Vagina (tissue), 2 donors: ENCODE data around the gene PTCH2.
A peak's percentile ranks its signal among the peaks of the same experiment; 100 is the strongest.

Experiments
- POLR2A ChIP-seq, 2 donors: fragments of 450-650 bp; IDR thresholded peaks; one replicate each; pipeline ENCODE4 v1.6.1; 2017; ENCODE audit warnings: antibody characterized with exemption in 2 of 2, mild to moderate bottlenecking in 2 of 2, moderate library complexity in 2 of 2
- POLR2AphosphoS5 ChIP-seq, 2 donors: sonication (generic); formaldehyde crosslinking; IDR thresholded peaks; one replicate each; pipeline ENCODE4 v1.9.0; 2017; ENCODE audit warnings: antibody characterized with exemption in 2 of 2, mild to moderate bottlenecking in 2 of 2, low read depth in 1 of 2; ENCODE audit not compliant: insufficient read depth in 1 of 2
- TF ChIP-seq, protein P1 (sequence below), 3 experiments: fragments of 450-650 bp in 2 of 3; fragments of 200-600 bp in 1 of 3; sonication (generic) in 1 of 3; IDR thresholded peaks; one replicate each; pipeline ENCODE4 v1.5.1; 2017 to 2019; ENCODE audit warnings: antibody characterized with exemption in 3 of 3, mild to moderate bottlenecking in 2 of 3, moderate library complexity in 2 of 3

DNA sequence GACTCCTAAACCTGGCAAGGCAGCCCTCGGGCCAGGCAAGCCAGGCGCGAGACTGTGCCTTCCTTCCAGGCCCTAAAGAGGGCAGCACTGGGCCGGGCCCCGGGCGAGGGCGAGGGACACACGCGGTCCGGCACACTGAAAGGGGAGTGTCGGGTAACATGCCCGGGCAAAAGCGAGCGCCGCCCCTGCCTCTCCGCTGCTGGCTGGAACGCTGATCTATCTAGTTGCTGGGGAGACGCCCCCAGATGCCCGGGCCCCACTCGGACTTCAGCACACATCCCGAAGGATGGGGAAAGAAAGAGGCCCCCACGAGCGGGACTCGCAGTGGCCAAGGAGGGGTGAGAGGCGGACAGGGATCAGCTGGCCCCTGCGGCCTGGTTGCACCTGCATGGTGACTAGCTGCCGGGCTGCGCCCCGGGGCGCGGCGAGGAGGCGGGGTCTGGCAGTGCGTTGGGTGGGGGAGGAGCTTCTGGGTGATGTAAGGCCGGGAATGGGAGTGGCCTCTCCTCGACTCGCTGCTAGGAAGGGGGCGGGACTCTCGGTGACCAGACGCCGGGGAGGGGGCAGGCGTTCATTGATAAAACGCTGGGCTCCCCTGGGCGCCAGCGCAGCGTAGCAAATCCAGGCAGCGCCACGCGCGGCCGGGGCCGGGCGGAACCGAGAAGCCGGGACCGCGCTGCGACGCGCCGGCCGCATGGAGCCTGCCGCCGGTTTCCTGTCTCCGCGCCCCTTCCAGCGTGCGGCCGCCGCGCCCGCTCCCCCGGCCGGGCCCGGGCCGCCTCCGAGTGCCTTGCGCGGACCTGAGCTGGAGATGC, 43.1 kb downstream of the PTCH2 start, which contains the start of gene PLK3:
- TF ChIP-seq, protein P1, sequence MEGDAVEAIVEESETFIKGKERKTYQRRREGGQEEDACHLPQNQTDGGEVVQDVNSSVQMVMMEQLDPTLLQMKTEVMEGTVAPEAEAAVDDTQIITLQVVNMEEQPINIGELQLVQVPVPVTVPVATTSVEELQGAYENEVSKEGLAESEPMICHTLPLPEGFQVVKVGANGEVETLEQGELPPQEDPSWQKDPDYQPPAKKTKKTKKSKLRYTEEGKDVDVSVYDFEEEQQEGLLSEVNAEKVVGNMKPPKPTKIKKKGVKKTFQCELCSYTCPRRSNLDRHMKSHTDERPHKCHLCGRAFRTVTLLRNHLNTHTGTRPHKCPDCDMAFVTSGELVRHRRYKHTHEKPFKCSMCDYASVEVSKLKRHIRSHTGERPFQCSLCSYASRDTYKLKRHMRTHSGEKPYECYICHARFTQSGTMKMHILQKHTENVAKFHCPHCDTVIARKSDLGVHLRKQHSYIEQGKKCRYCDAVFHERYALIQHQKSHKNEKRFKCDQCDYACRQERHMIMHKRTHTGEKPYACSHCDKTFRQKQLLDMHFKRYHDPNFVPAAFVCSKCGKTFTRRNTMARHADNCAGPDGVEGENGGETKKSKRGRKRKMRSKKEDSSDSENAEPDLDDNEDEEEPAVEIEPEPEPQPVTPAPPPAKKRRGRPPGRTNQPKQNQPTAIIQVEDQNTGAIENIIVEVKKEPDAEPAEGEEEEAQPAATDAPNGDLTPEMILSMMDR (IDR thresholded peaks at IDR 0.05): peak; percentile 79 to 93 (median 89)
- TF ChIP-seq POLR2AphosphoS5 (IDR thresholded peaks at IDR 0.05; ENCODE audit: insufficient read depth in 1 of 2, low read depth in 1 of 2) (peak; percentile 93 to 98), POLR2A (IDR thresholded peaks at IDR 0.05) (peak; percentile 92 to 96)
